ENCODE data around the gene ATIC.
A peak's percentile ranks its signal among the peaks of the same experiment; 100 is the strongest.

Gene ATIC

GRCh38 chr2:215313255-215313613, 1.4 kb downstream of the ATIC start:
- Histone ChIP-seq H3K9ac (ENCODE audit: low read depth in 1 of 2, low read length in 2 of 2) (no peak overlapping the region), H3K36me3 (ENCODE audit: control insufficient read depth in 1 of 2, insufficient read depth in 2 of 2, low read length in 2 of 2) (peaks cover 0 to 16% of the 10 kb centered on the region in 2 donors), H3K9me3 (ENCODE audit: control insufficient read depth in 1 of 2, low read length in 2 of 2) (no peaks in the 10 kb centered on the region), H3K4me1 (ENCODE audit: control insufficient read depth in 1 of 2, insufficient read depth in 2 of 2, low read length in 2 of 2) (peaks cover 11 to 14% of the 10 kb centered on the region in 2 donors), H3K27ac (ENCODE audit: low read depth, low read length) (no peak overlapping the region), H3K27me3 (ENCODE audit: control insufficient read depth in 1 of 2, insufficient read depth in 2 of 2, low read length in 2 of 2) (no peaks in the 10 kb centered on the region), H3K4me3 (ENCODE audit: low read depth in 1 of 2, low read length in 2 of 2) (peak overlapping the region; percentile 80 to 90)

GRCh38 chr2:215314896-215315295, 3.0 kb downstream of the ATIC start:
- Histone ChIP-seq H3K9ac (ENCODE audit: low read depth in 1 of 2, low read length in 2 of 2) (no peak overlapping the region), H3K4me3 (ENCODE audit: low read depth in 1 of 2, low read length in 2 of 2) (no peak overlapping the region), H3K36me3 (ENCODE audit: control insufficient read depth in 1 of 2, insufficient read depth in 2 of 2, low read length in 2 of 2) (peaks cover 0 to 26% of the 10 kb centered on the region in 2 donors), H3K4me1 (ENCODE audit: control insufficient read depth in 1 of 2, insufficient read depth in 2 of 2, low read length in 2 of 2) (peaks cover 11 to 14% of the 10 kb centered on the region in 2 donors), H3K27ac (ENCODE audit: low read depth, low read length) (no peak overlapping the region), H3K9me3 (ENCODE audit: control insufficient read depth in 1 of 2, low read length in 2 of 2) (no peaks in the 10 kb centered on the region), H3K27me3 (ENCODE audit: control insufficient read depth in 1 of 2, insufficient read depth in 2 of 2, low read length in 2 of 2) (no peaks in the 10 kb centered on the region)

GRCh38 chr2:215315301-215315700, 3.4 kb downstream of the ATIC start:
- no peak overlapping the region for H3K4me3 ChIP-seq (ENCODE audit: low read depth in 1 of 2, low read length in 2 of 2)
- H3K36me3 ChIP-seq (ENCODE audit: control insufficient read depth in 1 of 2, insufficient read depth in 2 of 2, low read length in 2 of 2): peaks cover 0 to 30% of the 10 kb centered on the region in 2 donors
- H3K9me3 ChIP-seq (ENCODE audit: control insufficient read depth in 1 of 2, low read length in 2 of 2): no peaks in the 10 kb centered on the region
- no peak overlapping the region for H3K27ac ChIP-seq (ENCODE audit: low read depth, low read length)
- H3K27me3 ChIP-seq (ENCODE audit: control insufficient read depth in 1 of 2, insufficient read depth in 2 of 2, low read length in 2 of 2): no peaks in the 10 kb centered on the region
- peaks cover 11 to 14% of the 10 kb centered on the region in 2 donors for H3K4me1 ChIP-seq (ENCODE audit: control insufficient read depth in 1 of 2, insufficient read depth in 2 of 2, low read length in 2 of 2)
- no peak overlapping the region for H3K9ac ChIP-seq (ENCODE audit: low read depth in 1 of 2, low read length in 2 of 2)

- Histone ChIP-seq H3K36me3 (ENCODE audit: control insufficient read depth in 1 of 2, insufficient read depth in 2 of 2, low read length in 2 of 2) (peaks cover 0 to 37% of the 10 kb centered on the region in 2 donors), H3K4me1 (ENCODE audit: control insufficient read depth in 1 of 2, insufficient read depth in 2 of 2, low read length in 2 of 2) (peaks cover 11 to 14% of the 10 kb centered on the region in 2 donors), H3K9me3 (ENCODE audit: control insufficient read depth in 1 of 2, low read length in 2 of 2) (no peaks in the 10 kb centered on the region), H3K9ac (ENCODE audit: low read depth in 1 of 2, low read length in 2 of 2) (no peak overlapping the region), H3K27me3 (ENCODE audit: control insufficient read depth in 1 of 2, insufficient read depth in 2 of 2, low read length in 2 of 2) (no peaks in the 10 kb centered on the region), H3K4me3 (ENCODE audit: low read depth in 1 of 2, low read length in 2 of 2) (no peak overlapping the region), H3K27ac (ENCODE audit: low read depth, low read length) (no peak overlapping the region)
Observed at GRCh38 chr2:215316336-215316735, 4.5 kb downstream of the ATIC start.

DNA sequence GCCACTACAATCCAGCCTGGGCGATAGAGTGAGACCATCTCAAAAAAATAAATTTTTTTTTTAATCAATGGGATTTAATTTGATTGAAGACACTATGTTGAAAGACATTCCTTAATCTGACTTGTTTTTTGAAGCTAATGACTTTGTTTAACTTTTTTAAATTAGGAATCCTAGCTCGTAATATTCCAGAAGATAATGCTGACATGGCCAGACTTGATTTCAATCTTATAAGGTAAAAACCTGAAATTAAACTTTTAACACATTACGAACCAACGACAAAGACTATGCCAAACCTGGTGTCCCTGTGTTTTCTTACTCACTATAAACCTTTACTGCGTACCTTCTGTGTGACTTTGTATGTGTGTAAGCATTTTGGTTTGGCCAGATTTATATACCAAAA, 7.6 kb downstream of the ATIC start:
- no peak overlapping the region for H3K9ac ChIP-seq (ENCODE audit: low read depth in 1 of 2, low read length in 2 of 2)
- H3K4me1 ChIP-seq (ENCODE audit: control insufficient read depth in 1 of 2, insufficient read depth in 2 of 2, low read length in 2 of 2): no peaks in the 10 kb centered on the region
- H3K27ac ChIP-seq (ENCODE audit: low read depth, low read length): no peak overlapping the region
- H3K4me3 ChIP-seq (ENCODE audit: low read depth in 1 of 2, low read length in 2 of 2): no peak overlapping the region
- peaks cover 0 to 43% of the 10 kb centered on the region in 2 donors for H3K36me3 ChIP-seq (ENCODE audit: control insufficient read depth in 1 of 2, insufficient read depth in 2 of 2, low read length in 2 of 2)
- no peaks in the 10 kb centered on the region for H3K9me3 ChIP-seq (ENCODE audit: control insufficient read depth in 1 of 2, low read length in 2 of 2)
- H3K27me3 ChIP-seq (ENCODE audit: control insufficient read depth in 1 of 2, insufficient read depth in 2 of 2, low read length in 2 of 2): no peaks in the 10 kb centered on the region

DNA sequence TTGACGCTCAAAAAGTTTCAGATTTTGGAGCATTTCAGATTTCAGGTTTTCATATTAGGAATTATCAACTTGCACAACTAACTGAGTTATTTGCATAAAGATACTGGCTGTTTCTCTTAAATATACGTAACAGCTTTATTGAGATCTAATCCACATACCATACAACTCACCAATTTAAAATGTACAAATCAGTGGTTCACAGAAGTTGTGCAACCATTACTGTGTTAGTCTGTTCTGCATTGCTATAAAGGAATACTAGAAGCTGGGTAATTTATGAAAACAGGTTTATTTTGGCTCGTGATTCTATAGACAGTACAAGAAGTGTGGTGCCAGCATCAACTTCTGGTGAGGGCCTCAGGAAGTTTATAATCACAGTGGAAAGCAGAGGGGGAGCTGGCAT, 8.2 kb downstream of the ATIC start:
- H3K27ac ChIP-seq (ENCODE audit: low read depth, low read length): no peak overlapping the region
- no peaks in the 10 kb centered on the region for H3K9me3 ChIP-seq (ENCODE audit: control insufficient read depth in 1 of 2, low read length in 2 of 2)
- H3K27me3 ChIP-seq (ENCODE audit: control insufficient read depth in 1 of 2, insufficient read depth in 2 of 2, low read length in 2 of 2): no peaks in the 10 kb centered on the region
- H3K9ac ChIP-seq (ENCODE audit: low read depth in 1 of 2, low read length in 2 of 2): no peak overlapping the region
- no peaks in the 10 kb centered on the region for H3K4me1 ChIP-seq (ENCODE audit: control insufficient read depth in 1 of 2, insufficient read depth in 2 of 2, low read length in 2 of 2)
- H3K4me3 ChIP-seq (ENCODE audit: low read depth in 1 of 2, low read length in 2 of 2): no peak overlapping the region
- H3K36me3 ChIP-seq (ENCODE audit: control insufficient read depth in 1 of 2, insufficient read depth in 2 of 2, low read length in 2 of 2): peaks cover 0 to 48% of the 10 kb centered on the region in 2 donors

DNA sequence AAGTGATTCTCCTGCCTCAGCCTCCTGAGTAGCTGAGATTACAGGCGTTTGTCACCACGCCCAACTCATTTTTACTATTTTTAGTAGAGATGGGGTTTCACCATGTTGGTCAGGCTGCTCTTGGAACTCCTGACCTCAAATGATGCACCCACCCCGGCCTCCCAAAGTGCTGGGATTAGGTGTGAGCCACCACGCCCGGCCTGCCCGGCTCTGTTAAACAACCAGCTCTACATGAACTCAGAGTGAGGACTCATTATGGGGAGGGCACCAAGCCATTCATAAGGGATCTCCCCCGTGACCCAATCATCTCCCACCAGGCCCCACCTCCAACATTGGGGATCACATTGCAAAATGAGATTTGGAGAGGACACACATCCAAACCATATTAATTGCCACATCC, 8.8 kb downstream of the ATIC start:
- H3K27ac ChIP-seq (ENCODE audit: low read depth, low read length): no peak overlapping the region
- no peaks in the 10 kb centered on the region for H3K4me1 ChIP-seq (ENCODE audit: control insufficient read depth in 1 of 2, insufficient read depth in 2 of 2, low read length in 2 of 2)
- H3K9ac ChIP-seq (ENCODE audit: low read depth in 1 of 2, low read length in 2 of 2): no peak overlapping the region
- H3K4me3 ChIP-seq (ENCODE audit: low read depth in 1 of 2, low read length in 2 of 2): no peak overlapping the region
- no peaks in the 10 kb centered on the region for H3K27me3 ChIP-seq (ENCODE audit: control insufficient read depth in 1 of 2, insufficient read depth in 2 of 2, low read length in 2 of 2)
- H3K9me3 ChIP-seq (ENCODE audit: control insufficient read depth in 1 of 2, low read length in 2 of 2): no peaks in the 10 kb centered on the region
- peaks cover 0 to 52% of the 10 kb centered on the region in 2 donors for H3K36me3 ChIP-seq (ENCODE audit: control insufficient read depth in 1 of 2, insufficient read depth in 2 of 2, low read length in 2 of 2)

DNA sequence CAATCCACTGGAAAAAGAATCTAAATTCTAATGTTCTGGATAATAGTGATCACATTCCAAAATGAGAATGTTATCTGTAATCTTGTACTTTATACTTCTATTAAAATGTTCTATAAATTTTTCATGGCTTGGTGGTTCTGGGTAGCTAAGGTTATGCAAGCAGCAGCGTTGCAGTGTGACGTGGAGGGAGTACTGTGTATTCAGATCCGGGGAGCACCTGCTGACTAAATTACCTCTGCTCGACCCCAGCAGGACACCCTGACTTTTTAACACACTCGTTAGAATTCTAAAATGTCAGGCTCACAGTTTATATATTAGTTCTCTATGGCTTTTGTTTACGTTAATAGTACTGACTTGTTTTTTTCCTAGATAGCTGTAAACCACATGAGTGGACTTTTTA, 13.0 kb downstream of the ATIC start:
- Histone ChIP-seq H3K4me3 (ENCODE audit: low read depth in 1 of 2, low read length in 2 of 2) (no peak overlapping the region), H3K9me3 (ENCODE audit: control insufficient read depth in 1 of 2, low read length in 2 of 2) (no peaks in the 10 kb centered on the region), H3K27me3 (ENCODE audit: control insufficient read depth in 1 of 2, insufficient read depth in 2 of 2, low read length in 2 of 2) (no peaks in the 10 kb centered on the region), H3K27ac (ENCODE audit: low read depth, low read length) (no peak overlapping the region), H3K4me1 (ENCODE audit: control insufficient read depth in 1 of 2, insufficient read depth in 2 of 2, low read length in 2 of 2) (no peaks in the 10 kb centered on the region), H3K36me3 (ENCODE audit: control insufficient read depth in 1 of 2, insufficient read depth in 2 of 2, low read length in 2 of 2) (peaks cover 12 to 70% of the 10 kb centered on the region in 2 donors), H3K9ac (ENCODE audit: low read depth in 1 of 2, low read length in 2 of 2) (no peak overlapping the region)

DNA sequence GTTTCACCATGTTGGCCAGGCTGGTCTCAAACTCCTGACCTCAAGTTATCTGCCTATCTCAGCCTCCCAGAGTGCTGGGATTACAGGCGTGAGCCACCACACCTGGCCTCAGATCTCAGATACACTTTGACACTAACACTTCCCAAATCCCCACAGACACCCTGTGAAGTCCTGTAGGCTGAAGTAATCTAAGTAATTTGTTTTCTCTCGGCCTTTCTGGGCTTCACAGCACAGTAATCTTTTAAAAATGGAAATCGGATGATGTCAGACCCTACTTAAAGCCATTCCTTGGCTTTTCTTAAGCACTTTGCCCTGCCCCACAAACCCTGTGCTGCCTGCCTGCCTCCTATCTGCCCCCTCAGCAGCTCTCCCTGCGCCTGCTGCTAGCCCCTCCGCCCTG, 16.2 kb downstream of the ATIC start:
- Histone ChIP-seq H3K36me3 (ENCODE audit: control insufficient read depth in 1 of 2, insufficient read depth in 2 of 2, low read length in 2 of 2) (peaks cover 12 to 53% of the 10 kb centered on the region in 2 donors), H3K9ac (ENCODE audit: low read depth in 1 of 2, low read length in 2 of 2) (no peak overlapping the region), H3K4me1 (ENCODE audit: control insufficient read depth in 1 of 2, insufficient read depth in 2 of 2, low read length in 2 of 2) (peaks cover 11 to 12% of the 10 kb centered on the region in 2 donors), H3K27ac (ENCODE audit: low read depth, low read length) (no peak overlapping the region), H3K4me3 (ENCODE audit: low read depth in 1 of 2, low read length in 2 of 2) (no peak overlapping the region), H3K9me3 (ENCODE audit: control insufficient read depth in 1 of 2, low read length in 2 of 2) (no peaks in the 10 kb centered on the region), H3K27me3 (ENCODE audit: control insufficient read depth in 1 of 2, insufficient read depth in 2 of 2, low read length in 2 of 2) (no peaks in the 10 kb centered on the region)

GRCh38 chr2:215332872-215333595, 21.2 kb downstream of the ATIC start:
- H3K9ac ChIP-seq (ENCODE audit: low read depth in 1 of 2, low read length in 2 of 2): no peak overlapping the region
- H3K27me3 ChIP-seq (ENCODE audit: control insufficient read depth in 1 of 2, insufficient read depth in 2 of 2, low read length in 2 of 2): no peaks in the 10 kb centered on the region
- H3K27ac ChIP-seq (ENCODE audit: low read depth, low read length): no peak overlapping the region
- peaks cover 7 to 36% of the 10 kb centered on the region in 2 donors for H3K36me3 ChIP-seq (ENCODE audit: control insufficient read depth in 1 of 2, insufficient read depth in 2 of 2, low read length in 2 of 2)
- no peaks in the 10 kb centered on the region for H3K9me3 ChIP-seq (ENCODE audit: control insufficient read depth in 1 of 2, low read length in 2 of 2)
- H3K4me3 ChIP-seq (ENCODE audit: low read depth in 1 of 2, low read length in 2 of 2): peak overlapping the region; percentile 33 to 53
- peaks cover 11 to 17% of the 10 kb centered on the region in 2 donors for H3K4me1 ChIP-seq (ENCODE audit: control insufficient read depth in 1 of 2, insufficient read depth in 2 of 2, low read length in 2 of 2)
